GM19468 (cell line): ENCODE measurements around the gene SLC10A7.

Source experiments
- ATAC-seq: cut with Tn5 transposase; IDR thresholded peaks from one replicate; pipeline ENCODE4 v1.9.1; 2021; ENCODE audit warnings: mild to moderate bottlenecking, moderate library complexity, moderate number of reproducible peaks; ENCODE audit not compliant: unreplicated experiment; ENCODE audit errors: extremely low read depth

Gene SLC10A7

GRCh38 chr4:146498291-146498690 lies 23.4 kb downstream of the SLC10A7 start:
- ATAC-seq: no peak

DNA sequence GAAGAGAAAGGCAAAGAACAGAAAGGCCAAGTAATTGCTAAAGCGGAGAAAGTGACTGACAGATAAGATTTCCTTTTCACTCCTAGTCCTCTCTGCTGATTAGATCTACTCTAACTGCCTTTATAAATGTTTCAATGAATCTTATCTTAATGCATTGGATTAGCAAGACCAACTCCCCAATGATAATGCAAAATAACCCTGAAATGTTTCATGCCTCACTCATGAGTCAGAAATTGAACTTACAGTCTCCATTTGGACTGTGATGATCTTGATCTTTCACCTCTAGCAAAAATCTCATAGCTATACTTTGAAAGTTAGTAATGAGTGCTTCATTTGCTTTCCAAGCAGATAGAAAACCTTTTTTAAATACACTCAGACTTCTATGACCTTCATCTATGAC lies 26.5 kb downstream of the SLC10A7 start:
- ATAC-seq: no peak

- no peak for ATAC-seq
These were observed 27.6 kb downstream of the SLC10A7 start for GRCh38 chr4:146494143-146494542.

DNA sequence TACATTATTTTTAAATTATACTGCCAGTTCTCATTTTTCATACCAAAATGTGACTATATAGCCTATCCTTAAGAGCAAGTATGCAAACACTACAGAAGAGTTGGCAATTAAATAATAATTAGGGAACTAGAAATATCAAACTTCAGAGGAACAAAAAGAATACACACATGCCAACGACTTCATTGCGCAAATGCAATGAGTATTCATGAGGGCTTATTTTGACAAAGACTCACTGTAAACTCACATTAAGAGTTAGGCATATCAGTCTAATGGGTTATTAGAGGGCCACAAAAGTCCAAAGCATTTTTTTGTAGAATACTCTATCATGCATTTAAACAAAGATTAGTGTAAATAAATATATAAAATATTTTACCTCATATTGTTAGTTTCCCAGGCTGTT lies 31.6 kb downstream of the SLC10A7 start:
- no peak for ATAC-seq

- ATAC-seq: no peak
These were observed 33.1 kb downstream of the SLC10A7 start for GRCh38 chr4:146488495-146489174.

- ATAC-seq: peak; percentile 81
These were observed 35.2 kb downstream of the SLC10A7 start for GRCh38 chr4:146486565-146486964.

DNA sequence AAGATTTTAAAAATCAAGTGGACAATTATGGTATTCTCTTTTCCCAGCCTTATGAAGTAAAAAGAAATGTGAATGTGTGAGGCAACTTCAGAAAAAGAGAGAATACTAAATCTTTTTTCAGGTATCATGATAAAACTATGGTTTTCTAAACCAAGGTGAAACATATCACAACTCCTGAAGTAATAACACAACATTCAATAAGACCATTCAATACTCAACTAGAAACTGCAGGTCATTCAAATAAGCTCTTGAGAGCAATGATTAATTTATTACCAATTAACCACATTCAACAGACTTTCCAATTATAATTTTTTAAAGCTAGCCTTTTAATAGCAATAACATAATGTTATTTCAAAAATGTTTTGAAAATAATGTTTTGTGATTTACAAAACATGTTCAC lies 35.8 kb downstream of the SLC10A7 start:
- ATAC-seq: peak; percentile 40

DNA sequence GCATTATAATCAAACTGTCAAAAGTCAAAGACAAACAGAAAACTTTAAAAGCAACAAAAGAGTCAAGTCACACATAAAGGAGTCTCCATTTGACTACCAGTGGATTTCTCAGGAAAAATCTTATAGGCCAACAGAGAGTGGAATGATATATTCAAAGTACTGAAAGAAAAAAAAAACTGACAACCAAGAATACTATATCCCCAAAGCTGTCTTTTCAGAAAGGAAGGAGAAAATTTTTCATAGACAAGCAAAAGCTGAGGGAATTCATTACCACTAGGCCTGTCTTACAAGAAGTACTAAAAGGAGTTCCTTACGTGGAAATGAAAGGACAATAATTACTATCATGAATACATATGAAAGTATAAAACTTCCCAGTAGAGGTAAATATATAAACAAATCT lies 39.0 kb downstream of the SLC10A7 start:
- no peak for ATAC-seq

DNA sequence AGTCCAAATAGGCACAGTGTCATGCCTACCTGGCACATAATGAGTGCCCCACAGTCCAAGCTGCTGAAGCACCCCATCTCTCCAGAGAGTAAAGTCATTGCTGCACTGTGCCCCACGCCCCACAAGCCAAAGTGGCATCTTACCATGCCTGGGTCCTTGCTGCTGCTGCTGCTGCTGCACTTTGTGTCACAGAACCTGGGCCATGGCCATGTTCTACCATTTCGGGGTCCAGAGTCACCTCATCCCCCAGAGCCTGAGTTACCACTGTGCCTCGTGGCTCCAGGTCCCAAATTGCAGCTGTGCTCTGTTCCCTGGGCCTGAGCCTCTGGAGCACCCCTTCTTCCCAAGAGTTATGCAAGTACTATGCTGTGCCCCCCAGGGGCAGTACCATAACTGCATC lies 40.5 kb downstream of the SLC10A7 start:
- no peak for ATAC-seq

DNA sequence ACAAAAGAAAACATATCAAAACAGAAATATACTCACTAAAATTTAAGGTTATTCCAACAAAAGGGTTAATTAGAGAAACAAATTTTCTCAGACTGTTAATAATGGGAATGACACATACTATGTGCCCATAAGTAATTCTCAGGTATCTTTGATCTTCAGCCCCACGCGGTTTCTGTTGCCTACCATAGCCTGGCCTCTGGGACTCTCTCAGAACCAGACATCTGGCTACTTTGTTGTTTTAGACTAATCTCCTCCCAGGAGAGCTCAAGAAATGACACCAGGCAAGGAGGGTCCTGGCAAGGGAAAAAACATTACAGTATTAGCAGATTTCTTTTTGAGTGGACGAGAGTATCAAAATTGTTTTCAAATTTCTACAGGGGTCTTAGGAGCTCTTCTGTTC lies 43.7 kb downstream of the SLC10A7 start:
- no peak for ATAC-seq

DNA sequence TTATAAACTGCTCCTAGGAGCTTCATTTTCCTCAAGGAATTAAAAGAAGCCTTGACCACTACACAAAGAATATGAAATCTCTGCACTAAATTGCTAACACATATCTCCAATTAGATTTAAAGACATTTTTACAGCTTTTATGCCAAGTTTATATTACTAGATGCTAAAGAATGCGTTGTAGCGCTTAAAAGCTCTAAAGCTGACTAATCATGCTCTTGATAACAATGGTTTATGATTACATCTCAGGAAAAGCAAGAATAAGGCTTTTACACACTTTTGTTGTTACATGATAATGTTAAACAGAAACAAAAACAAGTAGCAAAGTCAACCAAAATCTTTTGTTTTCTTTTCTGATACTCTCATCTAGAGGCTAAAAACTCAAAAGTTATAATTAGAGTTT lies 44.7 kb downstream of the SLC10A7 start:
- no peak for ATAC-seq

DNA sequence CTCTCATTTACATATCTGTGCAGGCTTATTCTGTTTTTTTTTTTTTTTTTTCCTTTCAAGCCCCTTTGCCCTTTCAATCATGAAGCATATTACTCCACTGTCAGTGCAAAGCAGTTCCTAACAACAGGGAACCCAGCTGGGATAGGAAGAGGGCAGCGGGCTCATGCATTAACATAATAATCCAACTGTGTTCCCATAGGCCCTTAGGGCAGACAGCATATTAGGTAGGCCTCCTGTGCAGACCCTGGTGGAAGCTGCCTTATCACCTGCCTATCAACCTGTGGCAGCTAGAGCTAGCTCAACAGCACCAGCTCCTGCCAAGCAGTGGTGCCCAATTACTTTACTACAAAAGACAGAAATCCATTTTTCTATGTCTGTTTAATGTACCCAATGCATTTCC lies 49.3 kb downstream of the SLC10A7 start:
- ATAC-seq: no peak

- no peak for ATAC-seq
These were observed 51.1 kb downstream of the SLC10A7 start for GRCh38 chr4:146470604-146471003.

- no peak for ATAC-seq
These were observed 52.7 kb downstream of the SLC10A7 start for GRCh38 chr4:146469022-146469421.

DNA sequence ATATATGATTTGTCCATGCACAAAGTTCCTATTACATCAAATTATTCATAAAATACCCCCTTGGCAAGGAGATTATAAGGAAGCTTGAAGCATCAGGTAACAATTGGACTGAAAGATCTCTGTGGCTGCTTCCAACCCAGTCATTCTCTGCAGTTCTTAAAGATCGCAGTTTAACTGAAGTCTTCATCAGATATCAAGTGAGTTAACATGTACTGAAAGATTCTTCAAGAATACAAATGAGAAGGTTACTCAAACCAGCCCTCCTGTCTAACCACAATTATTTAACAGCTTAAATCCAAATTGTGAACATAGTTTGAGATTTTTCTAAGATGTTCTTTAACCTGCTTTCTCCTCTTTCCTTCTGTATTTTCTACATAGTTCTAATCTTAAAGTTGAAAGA lies 56.1 kb downstream of the SLC10A7 start:
- no peak for ATAC-seq

DNA sequence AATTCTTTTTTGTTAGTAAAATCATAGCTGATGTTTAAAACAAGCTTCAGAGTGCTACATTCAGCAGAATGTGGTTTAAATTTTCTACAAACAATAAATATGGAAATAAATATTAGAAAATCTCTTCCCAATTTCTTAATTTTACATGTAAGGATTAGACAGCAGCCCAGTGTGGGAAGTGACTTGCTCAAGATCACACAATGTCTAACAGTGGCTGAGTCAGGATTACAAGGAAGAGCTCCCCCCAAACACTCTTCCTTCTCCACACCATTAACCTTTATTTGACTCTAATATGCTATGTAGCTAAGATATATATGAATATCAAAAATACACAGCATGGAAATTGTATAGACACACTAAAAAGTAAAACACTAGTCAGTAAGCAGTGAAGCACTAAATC lies 59.5 kb downstream of the SLC10A7 start:
- no peak for ATAC-seq

DNA sequence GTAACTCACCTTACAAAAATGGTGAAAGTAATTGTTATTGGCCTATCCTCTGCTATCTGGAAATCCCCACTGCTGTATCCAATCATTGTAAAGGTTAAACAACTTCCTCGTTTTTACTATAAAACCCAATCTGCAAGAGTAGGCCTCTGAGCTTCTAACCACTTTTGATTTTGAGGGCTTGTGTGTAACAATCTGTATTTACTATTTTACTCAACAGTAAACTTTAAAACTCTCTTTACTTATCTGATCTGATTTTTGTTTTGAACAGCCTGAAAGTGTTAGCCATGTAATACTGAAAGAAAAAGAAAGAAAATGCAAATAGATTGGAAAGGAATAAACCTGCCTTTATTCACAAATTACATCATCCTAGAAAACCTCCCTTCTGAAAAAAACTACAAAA lies 63.1 kb downstream of the SLC10A7 start:
- peak; percentile 69 for ATAC-seq

DNA sequence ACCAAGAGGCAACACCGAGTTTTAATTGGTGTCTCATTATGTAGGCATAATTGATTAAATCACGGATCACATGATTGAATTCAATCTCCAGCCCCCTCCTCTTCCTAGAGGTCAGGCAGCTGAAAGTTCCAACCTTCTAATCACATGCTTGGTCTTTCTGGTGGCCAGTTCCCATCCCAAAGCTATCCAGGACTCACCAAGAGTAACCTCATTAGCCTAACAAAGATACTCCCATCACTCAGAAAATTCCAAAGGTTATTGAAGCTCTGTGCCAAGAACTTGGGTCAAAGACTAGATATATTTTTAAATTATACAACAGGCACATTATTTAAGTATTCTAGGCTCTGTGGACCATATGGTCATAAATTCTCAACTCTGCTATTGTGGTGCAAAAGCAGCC lies 65.1 kb downstream of the SLC10A7 start:
- no peak for ATAC-seq

- no peak for ATAC-seq
These were observed 68.4 kb downstream of the SLC10A7 start for GRCh38 chr4:146453181-146453807.

GRCh38 chr4:146450524-146450923 lies 71.2 kb downstream of the SLC10A7 start:
- peak; percentile 44 for ATAC-seq

- ATAC-seq: no peak
These were observed 75.2 kb downstream of the SLC10A7 start for GRCh38 chr4:146446555-146446954.
